Hepatocyte (in vitro differentiated cells): Measurements from ENCODE around the gene MAS1L.

Source experiments
- EZH2 ChIP-seq: fragments of 200-600 bp; sonication (generic); IDR thresholded peaks from 2 replicates; pipeline ENCODE4 v1.6.1; 2016; ENCODE audit warnings: antibody characterized with exemption, mild to moderate bottlenecking, borderline replicate concordance
- TF ChIP-seq, protein P1 (sequence below): fragments of 200-600 bp; sonication (generic); IDR thresholded peaks from 2 replicates; pipeline ENCODE4 v1.5.1; 2016; ENCODE audit warnings: antibody characterized with exemption, mild to moderate bottlenecking; ENCODE audit not compliant: poor library complexity

DNA sequence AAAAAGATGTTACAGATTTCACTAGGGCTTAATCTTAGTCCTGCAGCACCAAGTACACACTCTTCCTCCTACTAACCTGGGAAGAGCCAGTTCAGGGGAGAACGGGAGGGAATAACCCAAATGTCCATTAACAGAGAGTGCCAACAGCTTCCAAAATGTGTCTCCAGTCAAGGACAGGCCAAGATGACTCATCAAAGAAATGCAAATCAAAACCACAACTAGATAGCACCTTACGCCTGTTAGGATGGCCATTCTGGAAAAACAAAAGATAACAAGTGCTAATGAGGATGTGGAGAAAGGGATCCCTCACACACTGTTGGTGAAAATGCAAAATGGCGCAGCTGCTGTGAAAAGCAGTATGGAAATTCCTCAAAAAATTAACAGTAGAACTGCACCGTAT, 3.8 kb upstream of the MAS1L start:
- TF ChIP-seq, protein P1, sequence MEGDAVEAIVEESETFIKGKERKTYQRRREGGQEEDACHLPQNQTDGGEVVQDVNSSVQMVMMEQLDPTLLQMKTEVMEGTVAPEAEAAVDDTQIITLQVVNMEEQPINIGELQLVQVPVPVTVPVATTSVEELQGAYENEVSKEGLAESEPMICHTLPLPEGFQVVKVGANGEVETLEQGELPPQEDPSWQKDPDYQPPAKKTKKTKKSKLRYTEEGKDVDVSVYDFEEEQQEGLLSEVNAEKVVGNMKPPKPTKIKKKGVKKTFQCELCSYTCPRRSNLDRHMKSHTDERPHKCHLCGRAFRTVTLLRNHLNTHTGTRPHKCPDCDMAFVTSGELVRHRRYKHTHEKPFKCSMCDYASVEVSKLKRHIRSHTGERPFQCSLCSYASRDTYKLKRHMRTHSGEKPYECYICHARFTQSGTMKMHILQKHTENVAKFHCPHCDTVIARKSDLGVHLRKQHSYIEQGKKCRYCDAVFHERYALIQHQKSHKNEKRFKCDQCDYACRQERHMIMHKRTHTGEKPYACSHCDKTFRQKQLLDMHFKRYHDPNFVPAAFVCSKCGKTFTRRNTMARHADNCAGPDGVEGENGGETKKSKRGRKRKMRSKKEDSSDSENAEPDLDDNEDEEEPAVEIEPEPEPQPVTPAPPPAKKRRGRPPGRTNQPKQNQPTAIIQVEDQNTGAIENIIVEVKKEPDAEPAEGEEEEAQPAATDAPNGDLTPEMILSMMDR = no peak
- no peak for TF ChIP-seq EZH2
